ENCODE data around the gene TMEM72. TPM values are rescaled to one million over a fixed set of nuclear protein-coding genes. Genes with fewer than 3 reads are reported as not detected.

Gene TMEM72
- total and polyA plus RNA-seq, 2 experiments from 2014 or later, result not detected

- TF ChIP-seq ZNF462 (CRISPR knock-in tag; IDR thresholded peaks at IDR 0.05) (no peak), REST (IDR thresholded peaks at IDR 0.05; ENCODE audit: unreplicated experiment) (no peak), ZNF331 (CRISPR knock-in tag; IDR thresholded peaks at IDR 0.05; ENCODE audit: low read depth) (no peak)
These were observed 16.2 kb downstream of the TMEM72 start (continued) for GRCh38 chr10:44927352-44927751.

GRCh38 chr10:44928462-44928861, 17.3 kb downstream of the TMEM72 start:
- Mint-ChIP-seq H3K36me3 (ENCODE audit: low read depth) (no peaks in the 10 kb centered on the region), H3K9me3 (peaks cover 7% of the 10 kb centered on the region; the same call in 2 of the 3 replicates), H3K27me3 (ENCODE audit: insufficient read depth, low read depth, poor library complexity) (peaks cover 4% of the 10 kb centered on the region), H3K4me1 (peaks cover 3% of the 10 kb centered on the region; the same call in 1 of the 3 replicates), H3K4me3 (no peak overlapping the region), H3K27ac (no peak overlapping the region)
- Histone ChIP-seq H3K27ac (ENCODE audit: low read depth) (no peak overlapping the region), H3K4me3 (no peak overlapping the region), H2AFZ (no peak overlapping the region), H3K4me1 (ENCODE audit: insufficient read depth) (peaks cover 6% of the 10 kb centered on the region; the same call in 1 of the 2 replicates), H3K4me2 (no peak overlapping the region), H3F3A (replicated peaks; ENCODE audit: low read depth) (no peaks in the 10 kb centered on the region), H4K20me1 (replicated peaks; ENCODE audit: insufficient read depth) (no peaks in the 10 kb centered on the region), H3K79me2 (replicated peaks; ENCODE audit: insufficient read depth) (no peaks in the 10 kb centered on the region), H3K9me2 (ENCODE audit: insufficient read depth) (no peaks in the 10 kb centered on the region; the same call in 1 of the 2 replicates), H3K27me3 (ENCODE audit: insufficient read depth) (no peaks in the 10 kb centered on the region), H3K36me3 (ENCODE audit: insufficient read depth) (no peaks in the 10 kb centered on the region)
- ATAC-seq (no peak), DNase-seq (ENCODE audit: low spot score) (no peak)
- TF ChIP-seq ETS1 (IDR thresholded peaks at IDR 0.05), result no peak
- no peak for TF ChIP-seq ZNF114 (CRISPR knock-in tag; IDR thresholded peaks at IDR 0.05)
- no peak for TF ChIP-seq ZNF331 (CRISPR knock-in tag; IDR thresholded peaks at IDR 0.05; ENCODE audit: low read depth)
- no peak for TF ChIP-seq EZH2phosphoT487 (IDR thresholded peaks at IDR 0.05; ENCODE audit: unreplicated experiment)
- TF ChIP-seq CREB1 (CRISPR knock-in tag; IDR thresholded peaks at IDR 0.05; ENCODE audit: low read depth), result no peak
- TF ChIP-seq CTCF (conservative IDR thresholded peaks at IDR 0.05; ENCODE audit: low read depth in 2 of 2), result no peak
- no peak for TF ChIP-seq NANOG (IDR thresholded peaks at IDR 0.05; ENCODE audit: borderline replicate concordance)
- TF ChIP-seq STAT1 (IDR thresholded peaks at IDR 0.05; ENCODE audit: unreplicated experiment), result no peak
- no peak for TF ChIP-seq JUNB (IDR thresholded peaks at IDR 0.05; ENCODE audit: unreplicated experiment)

All from GM23338 (cell line).